Activated T-cell treated with anti-CD3 and anti-CD28 coated beads, Interleukin-2, amount 50 U/mL, for 4 hours (primary cell): ENCODE measurements around the gene MICALL2. TPM values are rescaled to one million over a fixed set of nuclear protein-coding genes. Genes with fewer than 3 reads are reported as not detected.
A peak's percentile ranks its signal among the peaks of the same experiment; 100 is the strongest.

Source experiments
- ATAC-seq, 2 donors: fragments of 200-7000 bp; cut with Tn5 transposase; one replicate each; pipeline ENCODE4 v1.10.0; 2021
- DNase-seq: peaks from one replicate; pipeline ENCODE4 v3.0.0-alpha.2; 2020
- H3K27me3 Mint-ChIP-seq: one replicate; pipeline ENCODE4 v1.8.0; 2021; ENCODE audit warnings: low read depth, mixed read lengths
- H3K36me3 Mint-ChIP-seq: one replicate; pipeline ENCODE4 v1.8.0; 2022; ENCODE audit warnings: mixed read lengths; ENCODE audit not compliant: insufficient read depth
- H3K4me1 Mint-ChIP-seq: one replicate; pipeline ENCODE4 v1.8.0; 2021; ENCODE audit warnings: low read depth, mixed read lengths
- H3K4me3 Mint-ChIP-seq: one replicate; pipeline ENCODE4 v1.8.0; 2021; ENCODE audit warnings: mild to moderate bottlenecking, moderate library complexity, mixed read lengths
- H3K9me3 Mint-ChIP-seq: one replicate; pipeline ENCODE4 v1.8.0; 2021; ENCODE audit warnings: mixed read lengths
- total RNA-seq, 3 donors: library from RNA; stranded (reverse); gene quantifications; one replicate each; pipeline ENCODE4 v1.2.1, GENCODE V29; 2021

The MICALL2 gene
- total RNA-seq, 3 donors from 2014 or later = 1.3 to 2.7 (median 1.4) TPM

DNA sequence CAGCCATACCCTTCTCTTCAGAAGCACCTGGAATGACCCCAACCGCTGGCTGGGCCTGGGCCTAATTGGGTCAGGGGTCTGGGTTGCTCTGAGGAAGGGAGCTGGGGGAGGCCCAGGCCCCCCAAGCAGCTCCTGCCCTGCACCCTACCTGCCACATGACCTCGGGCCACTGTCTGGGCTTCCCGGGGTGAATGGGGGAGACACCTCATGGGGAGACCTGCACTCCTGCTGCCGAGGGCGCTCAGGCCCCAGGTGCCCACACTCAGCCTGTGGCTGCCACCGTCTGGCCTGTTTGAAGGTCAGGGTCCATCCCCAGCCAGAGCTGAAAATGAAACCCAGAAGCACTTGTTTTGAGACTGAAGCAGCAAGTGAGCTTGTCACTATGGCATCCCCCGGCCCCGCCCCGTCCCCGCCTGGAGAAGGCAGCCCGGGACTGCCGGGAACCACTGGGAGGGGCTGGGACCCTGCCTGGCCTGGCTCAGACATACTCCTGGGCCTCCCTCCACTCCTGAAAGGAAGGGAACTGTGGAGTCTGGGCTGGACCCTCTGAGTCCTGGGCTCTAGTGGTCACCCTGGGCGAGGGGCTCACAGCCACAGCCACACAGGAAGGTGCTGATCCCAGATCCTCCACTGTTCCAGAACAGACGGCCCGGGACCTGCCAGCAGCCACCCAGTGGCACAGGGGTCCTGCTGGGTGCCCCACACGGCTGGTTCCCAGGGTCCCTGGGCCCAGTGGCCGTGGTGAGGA is 7.4 kb upstream of the MICALL2 start:
- H3K9me3 Mint-ChIP-seq = no peaks in the 10 kb centered on the region
- H3K4me1 Mint-ChIP-seq = peaks cover 2% of the 10 kb centered on the region
- H3K27me3 Mint-ChIP-seq = no peaks in the 10 kb centered on the region
- ATAC-seq (no peak), DNase-seq (no peak)
- no peak overlapping the region for H3K4me3 Mint-ChIP-seq
- H3K36me3 Mint-ChIP-seq = no peaks in the 10 kb centered on the region

DNA sequence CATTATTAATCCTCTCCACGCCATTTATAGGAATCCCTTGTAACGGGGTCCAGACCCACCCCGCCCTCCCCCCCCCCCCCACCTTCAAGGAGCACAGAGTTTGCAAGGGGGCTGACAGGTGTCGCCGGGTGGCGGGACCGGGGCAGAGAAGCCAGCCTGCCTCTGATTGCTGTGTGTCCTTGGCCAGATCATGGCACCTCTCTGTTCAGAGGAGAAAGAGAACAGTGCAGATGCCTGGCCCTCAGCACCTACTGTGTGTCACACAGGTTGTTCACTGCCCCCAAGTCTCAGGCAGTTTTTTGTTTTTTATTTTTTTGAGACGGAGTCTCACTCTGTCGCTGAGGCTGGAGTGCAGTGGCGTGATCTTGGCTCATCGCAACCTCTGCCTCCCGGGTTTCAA is 5.4 kb upstream of the MICALL2 start:
- Mint-ChIP-seq H3K27me3 (no peaks in the 10 kb centered on the region), H3K36me3 (no peaks in the 10 kb centered on the region), H3K4me1 (peaks cover 9% of the 10 kb centered on the region), H3K9me3 (no peaks in the 10 kb centered on the region), H3K4me3 (no peak overlapping the region)
- DNase-seq (no peak), ATAC-seq (no peak)

DNA sequence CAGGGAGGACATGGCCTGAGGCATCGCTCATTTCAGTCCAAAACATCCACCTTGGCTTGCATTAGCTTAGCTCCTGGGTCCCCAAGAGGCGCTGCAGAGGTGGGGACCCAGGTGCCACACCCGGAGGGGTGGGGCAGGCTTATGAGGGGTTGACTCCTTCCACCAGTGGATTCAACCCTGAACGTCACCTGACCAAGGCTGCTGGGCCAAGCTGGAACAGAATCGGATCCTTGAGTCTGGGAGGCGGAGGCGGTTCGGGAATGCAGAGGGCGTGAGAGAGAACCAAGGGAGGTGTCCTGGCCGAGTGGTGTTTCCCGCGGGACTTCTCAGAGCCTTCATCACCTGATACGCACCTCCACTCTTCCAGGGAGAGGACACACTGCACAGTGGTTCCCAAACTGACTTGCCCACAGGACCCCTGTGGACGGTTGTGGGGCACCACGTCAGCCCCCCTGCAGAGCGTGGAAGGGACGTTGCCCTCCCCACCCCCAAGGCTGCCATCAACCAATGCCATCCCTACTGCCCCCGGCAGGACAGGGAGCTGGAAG is 4.5 kb upstream of the MICALL2 start:
- H3K4me3 Mint-ChIP-seq = no peak overlapping the region
- no peaks in the 10 kb centered on the region for H3K9me3 Mint-ChIP-seq
- H3K27me3 Mint-ChIP-seq = no peaks in the 10 kb centered on the region
- H3K36me3 Mint-ChIP-seq = no peaks in the 10 kb centered on the region
- peaks cover 9% of the 10 kb centered on the region for H3K4me1 Mint-ChIP-seq
- DNase-seq (no peak), ATAC-seq (no peak)

DNA sequence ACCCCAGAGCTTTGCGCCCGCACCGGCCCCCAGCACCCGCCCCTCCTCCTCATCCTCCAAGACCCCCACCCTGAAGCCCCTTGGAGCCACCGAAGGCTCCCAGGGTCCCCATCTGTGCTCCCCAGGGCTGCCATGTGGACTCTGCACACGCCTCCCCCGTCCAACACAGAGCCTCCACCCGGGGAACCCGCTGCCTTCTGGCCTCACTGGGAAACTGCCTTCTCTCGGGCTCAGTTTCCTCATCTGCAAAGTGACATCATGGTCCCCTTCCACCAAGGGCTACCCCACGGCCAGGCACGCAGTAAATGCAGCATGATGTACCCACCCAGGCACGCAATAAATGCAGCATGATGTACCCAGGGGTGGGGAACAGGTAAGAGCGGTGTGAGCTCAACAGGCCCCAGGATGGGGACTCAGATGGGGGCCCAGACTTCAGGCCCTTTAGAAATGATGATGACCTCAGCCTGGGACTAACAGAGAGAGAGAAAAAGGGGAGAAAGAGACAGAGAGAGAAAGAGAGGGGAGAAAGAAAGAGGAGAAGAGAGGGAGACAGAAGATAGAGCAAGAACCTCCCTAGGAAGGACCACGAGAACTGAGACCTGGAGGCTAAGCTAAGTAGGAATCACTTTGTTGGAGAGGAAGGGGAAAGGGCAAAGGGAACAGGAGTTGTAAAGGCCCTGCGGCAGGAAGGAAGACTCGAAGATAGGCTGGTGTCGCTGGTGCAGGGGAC is 2.5 kb upstream of the MICALL2 start:
- Mint-ChIP-seq H3K4me3 (no peak overlapping the region), H3K9me3 (no peaks in the 10 kb centered on the region)

DNA sequence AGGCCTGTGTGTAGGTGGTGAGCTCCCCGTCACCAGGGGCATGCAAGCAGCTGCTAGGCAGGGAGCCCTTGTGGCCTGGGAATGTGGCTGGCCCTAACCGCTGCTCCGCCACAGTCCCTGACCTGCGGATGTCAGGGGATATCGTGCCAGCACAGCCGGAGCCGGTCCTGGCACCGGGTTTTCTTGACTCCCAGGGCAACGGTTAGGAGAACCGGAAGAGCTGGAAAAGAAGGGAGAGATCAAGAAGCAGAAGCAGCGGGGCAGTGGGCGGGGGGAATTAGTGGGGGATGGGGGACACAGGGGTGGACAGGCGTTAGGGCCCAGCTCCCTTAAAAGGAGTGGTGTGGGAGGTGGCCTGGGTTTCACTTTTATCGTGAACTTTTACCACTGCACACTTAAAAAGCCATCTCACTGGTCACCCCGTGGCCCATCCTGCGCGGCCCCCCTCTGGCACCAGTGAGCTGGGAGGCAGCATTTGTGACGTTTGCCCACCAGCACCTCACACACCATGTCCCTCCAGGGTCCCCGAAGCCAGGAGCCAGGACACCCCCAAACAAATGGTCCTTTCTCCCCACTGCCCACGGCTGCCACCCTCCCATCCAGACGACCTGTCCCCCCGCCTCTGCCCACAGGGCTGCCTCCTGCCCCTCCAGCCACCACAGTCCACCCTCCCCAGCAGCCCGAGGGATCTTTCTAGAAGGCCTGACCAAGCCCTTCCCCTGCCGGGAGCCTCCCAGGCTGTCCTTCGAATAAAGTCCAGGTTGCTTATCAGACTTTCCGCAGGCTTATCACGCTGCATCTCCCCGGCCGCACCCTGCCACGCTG is 1.8 kb upstream of the MICALL2 start:
- no peaks in the 10 kb centered on the region for H3K9me3 Mint-ChIP-seq
- no peaks in the 10 kb centered on the region for H3K27me3 Mint-ChIP-seq
- peaks cover 16% of the 10 kb centered on the region for H3K4me1 Mint-ChIP-seq
- H3K4me3 Mint-ChIP-seq = no peak overlapping the region
- H3K36me3 Mint-ChIP-seq = no peaks in the 10 kb centered on the region
- ATAC-seq (no peak), DNase-seq (no peak)

More for the DNA sequence above, 2.5 kb upstream of the MICALL2 start:
- no peaks in the 10 kb centered on the region for H3K27me3 Mint-ChIP-seq
- DNase-seq = no peak
- ATAC-seq = no peak
- peaks cover 16% of the 10 kb centered on the region for H3K4me1 Mint-ChIP-seq
- no peaks in the 10 kb centered on the region for H3K36me3 Mint-ChIP-seq

DNA sequence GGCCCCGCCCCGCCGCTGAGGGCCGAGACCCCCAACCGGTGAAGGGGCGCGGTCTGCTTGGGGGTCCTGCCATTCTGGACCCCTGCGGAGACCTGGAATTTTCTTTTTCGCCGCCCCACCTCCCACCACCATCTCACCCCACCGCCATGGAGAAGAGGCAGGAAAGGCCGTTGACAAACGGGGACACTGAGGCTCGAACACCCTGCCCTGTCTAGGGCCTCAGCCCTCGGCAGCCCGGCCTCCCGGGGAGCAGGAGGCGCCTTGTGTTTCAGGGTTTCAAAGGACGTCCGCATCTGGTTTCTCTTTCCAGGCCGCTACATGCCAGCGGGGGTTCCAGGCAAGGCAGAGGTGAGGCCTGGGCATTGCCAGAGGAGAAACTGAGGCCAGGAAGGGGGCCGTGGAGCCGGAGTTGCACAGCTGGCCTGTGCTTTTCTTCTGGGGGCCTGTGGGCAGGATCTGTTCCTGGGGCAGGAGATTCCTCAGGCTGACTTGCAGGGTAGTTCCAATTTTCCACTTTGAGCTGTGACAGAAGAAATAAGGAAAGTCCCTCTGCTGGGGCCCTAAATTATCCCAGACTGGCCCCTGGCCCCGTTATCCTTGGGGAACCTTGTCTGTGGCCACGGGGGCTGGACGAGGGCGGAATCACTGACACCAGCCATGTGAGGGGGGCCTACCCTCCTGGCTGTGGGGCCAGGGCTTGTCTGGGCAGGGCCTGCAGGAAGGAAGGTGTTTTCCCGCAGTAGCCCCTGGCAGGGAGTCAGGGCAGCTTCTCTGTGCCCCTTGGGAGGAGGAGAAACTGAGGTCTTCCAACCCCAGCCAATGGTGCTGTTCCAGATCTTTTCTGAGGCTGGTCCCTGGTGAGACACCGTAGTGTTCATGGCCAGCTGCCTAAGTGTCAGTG is 900 bp upstream of the MICALL2 start:
- Mint-ChIP-seq H3K4me1 (peaks cover 16% of the 10 kb centered on the region), H3K4me3 (peak overlapping the region; percentile 63), H3K9me3 (no peaks in the 10 kb centered on the region), H3K36me3 (no peaks in the 10 kb centered on the region), H3K27me3 (no peaks in the 10 kb centered on the region)
- ATAC-seq (no peak), DNase-seq (no peak)

DNA sequence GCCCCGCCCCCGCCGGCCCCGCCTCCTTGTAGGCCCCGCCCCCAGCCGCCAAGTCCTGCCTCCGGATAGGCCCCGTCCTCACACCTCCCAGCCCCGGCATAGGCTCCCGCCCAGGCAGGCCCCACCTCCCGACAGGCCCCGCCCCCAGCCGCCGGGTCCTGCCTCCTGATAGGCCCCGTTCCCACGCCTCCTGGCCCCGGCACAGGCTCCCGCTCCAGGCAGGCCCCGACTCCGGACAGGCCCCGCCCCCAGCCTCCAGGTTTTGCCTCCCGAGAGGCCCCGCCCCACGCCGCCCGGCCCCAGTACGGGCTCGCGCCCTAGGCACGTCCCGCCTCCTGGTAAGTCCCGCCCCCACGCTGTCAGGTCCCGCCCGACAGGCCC is 232 bp upstream of the MICALL2 start:
- H3K36me3 Mint-ChIP-seq = no peaks in the 10 kb centered on the region
- DNase-seq = peak; percentile 97
- no peaks in the 10 kb centered on the region for H3K27me3 Mint-ChIP-seq
- peak overlapping the region; percentile 73 for H3K4me3 Mint-ChIP-seq
- peak; percentile 96 for ATAC-seq
- H3K4me1 Mint-ChIP-seq = peaks cover 16% of the 10 kb centered on the region
- no peaks in the 10 kb centered on the region for H3K9me3 Mint-ChIP-seq

DNA sequence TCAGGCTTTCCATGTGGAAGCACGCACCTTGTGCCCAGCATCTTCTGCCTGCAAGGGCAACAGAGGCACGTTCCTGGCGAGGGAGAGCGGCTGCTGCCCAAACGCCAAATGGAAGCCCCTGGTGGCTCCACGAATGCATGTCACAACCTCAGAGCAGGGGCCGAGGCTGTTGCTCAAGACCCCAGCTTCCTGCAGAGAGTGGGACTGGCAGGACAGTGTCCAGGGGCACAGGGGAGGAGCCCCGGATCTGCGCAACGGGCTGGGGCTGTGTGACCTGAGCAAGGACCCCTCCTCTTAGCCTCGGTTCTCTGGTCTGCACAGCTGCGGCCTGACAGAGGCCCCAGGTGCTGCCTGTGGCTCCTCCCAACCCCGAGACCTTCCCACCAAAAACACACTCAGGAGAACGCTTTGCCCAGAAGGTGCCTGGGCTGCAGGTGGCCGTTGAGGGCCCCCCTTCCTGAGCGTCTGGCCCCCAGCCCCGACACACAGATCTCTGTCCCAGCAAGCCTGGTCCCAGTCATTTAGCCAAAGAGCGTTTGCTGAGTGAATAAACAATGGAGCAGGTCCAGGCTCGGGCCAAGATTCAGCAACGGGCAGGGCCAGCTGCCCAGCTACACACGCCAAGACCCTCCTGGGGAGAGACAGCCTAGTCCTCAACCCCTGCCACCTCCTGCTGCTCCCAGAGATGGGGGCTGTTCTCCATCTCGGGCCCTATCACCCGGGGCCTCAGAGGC is 1.2 kb downstream of the MICALL2 start:
- Mint-ChIP-seq H3K4me3 (peak overlapping the region; percentile 52), H3K9me3 (no peaks in the 10 kb centered on the region), H3K4me1 (peaks cover 16% of the 10 kb centered on the region), H3K36me3 (no peaks in the 10 kb centered on the region), H3K27me3 (no peaks in the 10 kb centered on the region)
- ATAC-seq (no peak), DNase-seq (no peak)

DNA sequence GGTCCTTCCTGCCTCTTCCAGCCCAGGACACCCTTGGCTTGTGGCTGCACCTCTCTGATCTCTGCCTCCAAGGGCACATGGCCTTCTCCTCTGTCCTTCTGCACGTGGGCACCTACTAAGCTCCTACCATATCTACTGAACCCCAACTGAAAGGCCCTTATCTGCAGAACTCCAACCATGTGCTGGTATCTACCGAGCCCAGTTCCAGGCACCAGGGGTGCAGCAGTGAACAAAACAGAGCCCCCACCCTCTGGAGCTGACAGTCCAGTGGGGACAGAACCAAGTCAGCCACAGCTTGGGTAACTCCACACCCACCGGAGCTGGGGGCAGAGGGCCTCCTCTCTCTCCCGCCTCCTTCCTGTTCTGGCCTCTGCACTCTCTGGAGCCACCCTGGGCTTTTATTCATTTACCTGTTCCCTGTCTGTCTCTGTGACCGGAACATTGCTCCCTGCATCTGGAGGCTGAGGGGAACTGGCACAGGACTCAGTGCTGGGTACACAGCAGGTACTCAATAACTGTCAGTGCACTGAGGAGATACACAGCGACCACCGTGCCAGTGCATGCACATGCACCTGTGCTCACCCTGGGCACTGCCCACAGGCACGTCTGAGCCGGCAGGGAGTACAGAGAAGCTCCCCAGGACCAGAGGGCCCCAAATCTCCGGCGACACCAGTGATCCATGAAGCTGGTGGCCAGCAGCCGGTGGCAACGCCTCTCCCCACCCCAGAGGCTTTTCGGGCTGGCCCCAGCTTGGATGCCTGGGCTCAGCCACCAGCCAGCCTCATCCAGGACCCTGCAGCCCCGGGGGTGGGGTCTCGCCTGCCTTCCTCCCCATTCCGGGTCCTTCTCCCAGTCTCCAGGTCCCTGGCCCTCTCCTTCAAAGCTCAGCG is 2.0 kb downstream of the MICALL2 start:
- no peaks in the 10 kb centered on the region for H3K9me3 Mint-ChIP-seq
- H3K4me1 Mint-ChIP-seq = peaks cover 16% of the 10 kb centered on the region
- no peaks in the 10 kb centered on the region for H3K27me3 Mint-ChIP-seq
- peak overlapping the region; percentile 7 for H3K4me3 Mint-ChIP-seq
- ATAC-seq = no peak
- no peaks in the 10 kb centered on the region for H3K36me3 Mint-ChIP-seq
- DNase-seq = no peak

DNA sequence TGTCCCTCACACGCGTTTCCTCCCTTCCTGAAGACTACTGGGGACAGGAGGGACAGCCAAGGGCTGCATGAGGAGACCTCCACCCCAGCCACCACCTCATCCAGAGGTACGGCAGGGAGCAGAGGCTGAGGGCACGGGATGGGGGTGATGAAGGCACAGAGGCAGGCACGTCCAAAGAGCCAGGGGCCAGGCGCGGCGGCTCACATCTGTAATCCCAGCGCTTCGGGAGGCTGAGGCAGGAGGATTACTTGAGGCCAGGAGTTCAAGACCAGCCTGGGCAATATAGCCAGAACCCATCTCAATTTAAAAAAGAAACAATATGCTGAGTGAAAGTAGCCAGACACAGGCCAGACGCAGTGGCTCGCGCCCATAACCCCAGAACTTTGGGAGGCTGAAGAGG is 3.3 kb downstream of the MICALL2 start:
- H3K36me3 Mint-ChIP-seq = no peaks in the 10 kb centered on the region

DNA sequence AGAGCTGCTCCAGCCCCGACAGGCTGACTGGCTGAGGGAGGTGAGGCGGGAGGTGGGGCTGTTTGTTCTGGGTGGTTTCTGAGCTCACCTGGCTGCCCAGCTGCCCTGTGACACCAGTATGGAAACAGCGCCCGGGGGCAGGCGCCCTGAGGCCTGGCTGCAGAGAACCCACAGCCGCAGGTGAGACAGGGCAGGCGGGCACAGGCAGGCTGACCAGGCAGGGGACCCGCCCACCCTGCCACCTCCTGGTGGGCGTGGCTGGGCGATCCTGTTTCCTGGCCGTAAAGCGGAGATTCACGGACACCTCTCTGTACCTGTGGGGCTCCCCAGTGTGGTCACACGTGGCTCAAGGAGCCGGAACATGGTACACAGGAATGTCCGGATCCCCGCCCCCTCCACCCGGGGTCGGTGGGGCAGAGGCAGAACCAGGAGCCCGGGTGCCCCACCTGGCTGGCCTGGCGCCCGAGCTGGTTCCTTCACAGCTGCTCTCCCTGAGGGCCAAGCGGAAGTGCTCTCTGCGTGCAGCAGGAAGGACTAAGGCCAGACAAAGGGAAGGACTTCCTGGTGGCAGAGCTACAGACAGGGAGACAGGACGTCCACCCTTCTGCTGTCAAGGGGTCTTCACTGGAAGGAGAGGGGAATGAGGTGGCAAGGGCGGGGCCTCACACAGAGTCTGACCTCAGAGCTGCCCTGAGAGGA is 3.9 kb downstream of the MICALL2 start:
- no peaks in the 10 kb centered on the region for H3K9me3 Mint-ChIP-seq
- ATAC-seq (no peak), DNase-seq (no peak)
- no peak overlapping the region for H3K4me3 Mint-ChIP-seq
- no peaks in the 10 kb centered on the region for H3K36me3 Mint-ChIP-seq
- peaks cover 11% of the 10 kb centered on the region for H3K4me1 Mint-ChIP-seq
- H3K27me3 Mint-ChIP-seq = no peaks in the 10 kb centered on the region

More for the DNA sequence above, 3.3 kb downstream of the MICALL2 start:
- Mint-ChIP-seq H3K9me3 (no peaks in the 10 kb centered on the region), H3K27me3 (no peaks in the 10 kb centered on the region), H3K4me3 (no peak overlapping the region), H3K4me1 (peaks cover 13% of the 10 kb centered on the region)
- DNase-seq = no peak
- ATAC-seq = no peak

DNA sequence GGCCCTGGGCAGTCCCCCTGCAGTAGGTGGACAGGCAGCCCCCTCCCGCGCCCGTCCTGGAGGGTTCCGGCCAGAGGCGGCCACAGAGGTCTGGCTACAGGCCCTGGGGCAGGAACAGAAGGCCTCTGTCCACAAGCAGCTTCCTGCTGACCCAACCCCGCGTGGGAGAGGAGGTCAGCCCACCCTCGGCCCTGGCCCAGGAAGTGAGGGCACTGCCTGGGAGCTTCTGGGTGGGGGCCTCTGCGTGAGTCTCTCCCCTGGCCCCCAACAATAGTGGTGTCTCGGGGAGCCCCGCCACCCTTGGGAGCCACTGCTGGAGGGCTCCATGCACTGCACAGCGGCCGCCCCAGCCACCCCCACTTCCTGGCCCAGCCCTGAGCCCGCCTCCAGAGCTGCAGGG is 4.7 kb downstream of the MICALL2 start:
- ATAC-seq (no peak), DNase-seq (no peak)
- H3K36me3 Mint-ChIP-seq = no peaks in the 10 kb centered on the region
- H3K9me3 Mint-ChIP-seq = no peaks in the 10 kb centered on the region
- H3K27me3 Mint-ChIP-seq = no peaks in the 10 kb centered on the region
- H3K4me3 Mint-ChIP-seq = no peak overlapping the region
- H3K4me1 Mint-ChIP-seq = peaks cover 7% of the 10 kb centered on the region
